GM12864 (cell line): ENCODE measurements around the gene KCNMA1.

Experiments used
- DNase-seq: peaks from one replicate; pipeline ENCODE4 v3.0.0-alpha.2; 2011; ENCODE audit warnings: low read depth
- H3K4me3 ChIP-seq: 2 replicates; pipeline ENCODE4 v1.5.1; 2011; ENCODE audit warnings: mild to moderate bottlenecking, low read depth, low read length, control low read depth
- CTCF ChIP-seq: IDR thresholded peaks from 2 replicates; pipeline ENCODE4 v1.5.1; 2011; ENCODE audit warnings: low read depth, mild to moderate bottlenecking, moderate library complexity, low read length, control low read depth, inconsistent platforms; ENCODE audit errors: missing control alignments

Gene KCNMA1

GRCh38 chr10:76884673-76885275, 752.8 kb downstream of the KCNMA1 start:
- no peak for TF ChIP-seq CTCF
- DNase-seq, result no peak
- H3K4me3 ChIP-seq, result no peak overlapping the region

GRCh38 chr10:76883596-76883995, 754.0 kb downstream of the KCNMA1 start:
- H3K4me3 ChIP-seq, result no peak overlapping the region
- TF ChIP-seq CTCF, result no peak

GRCh38 chr10:76882796-76883195, 754.8 kb downstream of the KCNMA1 start:
- no peak for TF ChIP-seq CTCF
- no peak overlapping the region for H3K4me3 ChIP-seq
- no peak for DNase-seq

More at GRCh38 chr10:76883596-76883995, 754.0 kb downstream of the KCNMA1 start:
- DNase-seq, result no peak

GRCh38 chr10:76882245-76882644, 755.4 kb downstream of the KCNMA1 start:
- no peak for TF ChIP-seq CTCF
- no peak for DNase-seq
- H3K4me3 ChIP-seq, result no peak overlapping the region

- no peak overlapping the region for H3K4me3 ChIP-seq
- no peak for DNase-seq
- TF ChIP-seq CTCF, result no peak
Observed at GRCh38 chr10:76881477-76882220, 756.0 kb downstream of the KCNMA1 start.

- no peak for DNase-seq
- no peak for TF ChIP-seq CTCF
- no peak overlapping the region for H3K4me3 ChIP-seq
Observed at GRCh38 chr10:76880931-76881330, 756.7 kb downstream of the KCNMA1 start.
